Measurements from ENCODE around the gene DIP2C.

GRCh38 chr10:383519-383918 is 305.9 kb downstream of the DIP2C start:
- no peak for TF ChIP-seq CTCF (IDR thresholded peaks at IDR 0.05)
- no peak for TF ChIP-seq POLR2A (IDR thresholded peaks at IDR 0.05)
